Liver (tissue), 9 donors: ENCODE results near the gene BAZ2B. TPM values are rescaled to one million over a fixed set of nuclear protein-coding genes. Genes with fewer than 3 reads are reported as not detected.

Experiments
- DNase-seq: peaks from one replicate; pipeline ENCODE4 v3.0.0-alpha.2; 2017; ENCODE audit warnings: low spot score
- H3K27ac ChIP-seq, 2 donors: one replicate each; pipeline ENCODE4 v1.7.0; 2013; ENCODE audit warnings: inconsistent platforms in 2 of 2, low read length in 2 of 2, control low read depth in 1 of 2, low read depth in 1 of 2, mild to moderate bottlenecking in 1 of 2
- H3K27me3 ChIP-seq, 4 donors: one replicate each; pipeline versions ENCODE4 v1.6.1 to v1.7.0; 2013; ENCODE audit warnings: low read length in 3 of 4, inconsistent platforms in 1 of 4, mild to moderate bottlenecking in 1 of 4, moderate library complexity in 1 of 4; ENCODE audit not compliant: control insufficient read depth in 4 of 4, insufficient read depth in 4 of 4
- H3K36me3 ChIP-seq, 4 donors: one replicate each; pipeline versions ENCODE4 v1.6.1 to v1.7.0; 2013; ENCODE audit warnings: low read length in 3 of 4, mild to moderate bottlenecking in 3 of 4, low read depth in 1 of 4, moderate library complexity in 1 of 4; ENCODE audit not compliant: control insufficient read depth in 4 of 4, insufficient read depth in 3 of 4
- H3K4me1 ChIP-seq, 4 donors: one replicate each; pipeline versions ENCODE4 v1.6.1 to v1.7.0; 2013; ENCODE audit warnings: low read length in 3 of 4, mild to moderate bottlenecking in 3 of 4, moderate library complexity in 1 of 4; ENCODE audit not compliant: control insufficient read depth in 4 of 4, insufficient read depth in 4 of 4
- H3K4me3 ChIP-seq, 3 donors: one replicate each; pipeline versions ENCODE4 v1.6.1 to v1.7.0; 2013; ENCODE audit warnings: low read length in 3 of 3, control low read depth in 1 of 3, low read depth in 1 of 3, mild to moderate bottlenecking in 1 of 3
- H3K9ac ChIP-seq, 2 donors: one replicate each; pipeline ENCODE4 v1.7.0; 2013; ENCODE audit warnings: low read length in 2 of 2, mild to moderate bottlenecking in 2 of 2, moderate library complexity in 2 of 2, control low read depth in 1 of 2, low read depth in 1 of 2
- H3K9me3 ChIP-seq, 4 donors: one replicate each; pipeline versions ENCODE4 v1.6.1 to v1.7.0; 2013; ENCODE audit warnings: low read length in 3 of 4; ENCODE audit not compliant: control insufficient read depth in 4 of 4
- ATF3 ChIP-seq: IDR thresholded peaks from 2 replicates; pipeline ENCODE4 v1.6.1; 2016; ENCODE audit warnings: antibody characterized with exemption
- CTCF ChIP-seq: fragments of 150-350 bp; IDR thresholded peaks from 2 replicates; pipeline ENCODE4 v1.5.1; 2017; ENCODE audit warnings: improper control_type of control experiment, low read depth, low read length; ENCODE audit not compliant: missing input control
- EGR1 ChIP-seq, 2 donors: IDR thresholded peaks; 2 replicates each; pipeline ENCODE4 v1.6.1; 2016 to 2018; ENCODE audit warnings: antibody characterized with exemption in 2 of 2, low read depth in 2 of 2
- FOXA1 ChIP-seq: IDR thresholded peaks from 2 replicates; pipeline ENCODE4 v1.6.1; 2016; ENCODE audit warnings: antibody characterized with exemption
- GABPA ChIP-seq, 2 donors: IDR thresholded peaks in 1 of 2; conservative IDR thresholded peaks in 1 of 2; 2 replicates each; pipeline ENCODE4 v1.6.1; 2016; ENCODE audit warnings: antibody characterized with exemption in 2 of 2, mild to moderate bottlenecking in 1 of 2, moderate library complexity in 1 of 2
- HNF4A ChIP-seq, 2 donors: conservative IDR thresholded peaks; 2 replicates each; pipeline ENCODE4 v1.6.1; 2016; ENCODE audit warnings: antibody characterized with exemption in 2 of 2, mild to moderate bottlenecking in 2 of 2
- JUND ChIP-seq, 2 donors: IDR thresholded peaks; 2 replicates each; pipeline ENCODE4 v1.6.1; 2016; ENCODE audit warnings: antibody characterized with exemption in 2 of 2
- NR2F2 ChIP-seq: IDR thresholded peaks from 2 replicates; pipeline ENCODE4 v1.6.1; 2016; ENCODE audit warnings: antibody characterized with exemption
- REST ChIP-seq: IDR thresholded peaks from 2 replicates; pipeline ENCODE4 v1.6.1; 2016; ENCODE audit warnings: antibody characterized with exemption, mild to moderate bottlenecking
- RXRA ChIP-seq, 2 donors: IDR thresholded peaks; 2 replicates each; pipeline ENCODE4 v1.6.1; 2017 to 2018; ENCODE audit warnings: antibody characterized with exemption in 2 of 2, mild to moderate bottlenecking in 1 of 2
- YY1 ChIP-seq: IDR thresholded peaks from 2 replicates; pipeline ENCODE4 v1.6.1; 2016; ENCODE audit warnings: antibody characterized with exemption, mild to moderate bottlenecking
- ZBTB33 ChIP-seq: IDR thresholded peaks from 2 replicates; pipeline ENCODE4 v1.6.1; 2016; ENCODE audit warnings: antibody characterized with exemption
- WGBS: extraction: QIAGEN DNeasy Blood & Tissue Kit; methylation state at CpG from one replicate; pipeline ENCODE4 v1.1.7; 2013; 5-methylcytosine and 5-hydroxymethylcytosine counted together
- polyA plus RNA-seq, 2 donors: library from polyadenylated mRNA; stranded (reverse) in 1 of 2; unstranded in 1 of 2; fragments of 200-250 nt in 1 of 2; fragments of >200 nt in 1 of 2; fragmentation: Nextera tagmentation in 1 of 2; extraction: Ambion mirVana in 1 of 2; gene quantifications; one replicate each; pipeline versions ENCODE4 v1.2.1 to v1.2.3, GENCODE V29; 2013 to 2015
- total RNA-seq, 2 donors: library from RNA; depleted of rRNA; stranded (reverse); fragments of >200 nt; gene quantifications; one replicate each; pipeline ENCODE4 v1.2.3, GENCODE V29; 2014
- donor health status: healthy.
- donor health status: healthy.
- donor health status: healthy.
- donor health status: healthy.
- donor health status: healthy.

The BAZ2B gene
- total and polyA plus RNA-seq, 4 donors, result 6.7 to 61.0 (median 24.9) TPM

- no peak for DNase-seq
- Histone ChIP-seq H3K4me1 (peaks cover 0 to 22% (median 13%) of the 10 kb centered on the region in 4 donors), H3K9me3 (no peaks in the 10 kb centered on the region), H3K36me3 (no peaks in the 10 kb centered on the region), H3K4me3 (no peak overlapping the region), H3K27me3 (no peaks in the 10 kb centered on the region), H3K27ac (peak overlapping the region in 1 of 2 donors; percentile 25), H3K9ac (no peak overlapping the region)
- WGBS, result 61% methylated on average over 1 of the region's 1 CpG
- no peak for TF ChIP-seq EGR1 (IDR thresholded peaks at IDR 0.05; ENCODE audit: low read depth in 2 of 2)
- TF ChIP-seq ZBTB33, result no peak
- TF ChIP-seq ATF3, result no peak
- no peak for TF ChIP-seq CTCF
Observed at GRCh38 chr2:159613091-159613490, 3.3 kb downstream of the BAZ2B start.

GRCh38 chr2:159612255-159612901, 4.0 kb downstream of the BAZ2B start:
- H3K9me3 ChIP-seq, result no peaks in the 10 kb centered on the region
- H3K27ac ChIP-seq, result no peak overlapping the region
- no peaks in the 10 kb centered on the region for H3K27me3 ChIP-seq
- WGBS, result 82% methylated on average over 1 of the region's 1 CpG
- DNase-seq, result no peak
- H3K36me3 ChIP-seq, result no peaks in the 10 kb centered on the region
- no peak for TF ChIP-seq NR2F2
- TF ChIP-seq YY1, result peak; percentile 51
- no peak for TF ChIP-seq JUND (IDR thresholded peaks at IDR 0.05)
- TF ChIP-seq ZBTB33, result no peak
- no peak overlapping the region for H3K4me3 ChIP-seq
- peak overlapping the region in 1 of 2 donors; percentile 20 for H3K9ac ChIP-seq
- H3K4me1 ChIP-seq, result peaks cover 0 to 16% (median 9%) of the 10 kb centered on the region in 4 donors

- no peaks in the 10 kb centered on the region for H3K36me3 ChIP-seq
- peaks cover 2 to 26% (median 18%) of the 10 kb centered on the region in 4 donors for H3K4me1 ChIP-seq
- H3K27me3 ChIP-seq, result no peaks in the 10 kb centered on the region
- 40% methylated on average over 4 of the region's 4 CpGs for WGBS
- no peaks in the 10 kb centered on the region for H3K9me3 ChIP-seq
- no peak overlapping the region for H3K9ac ChIP-seq
- no peak overlapping the region for H3K27ac ChIP-seq
- DNase-seq, result no peak
- H3K4me3 ChIP-seq, result no peak overlapping the region
- no peak for TF ChIP-seq NR2F2
- no peak for TF ChIP-seq REST
- TF ChIP-seq JUND (IDR thresholded peaks at IDR 0.05), result no peak
- no peak for TF ChIP-seq RXRA (IDR thresholded peaks at IDR 0.05)
- TF ChIP-seq FOXA1, result no peak
- no peak for TF ChIP-seq YY1
- no peak for TF ChIP-seq HNF4A (conservative IDR thresholded peaks at IDR 0.05)
- no peak for TF ChIP-seq ZBTB33
- TF ChIP-seq GABPA (IDR thresholded peaks at IDR 0.05 in 1 of 2, conservative IDR thresholded peaks at IDR 0.05 in 1 of 2), result no peak
- no peak for TF ChIP-seq EGR1 (IDR thresholded peaks at IDR 0.05; ENCODE audit: low read depth in 2 of 2)
Observed at GRCh38 chr2:159609811-159610549, 6.4 kb downstream of the BAZ2B start.
